ENCODE results near the gene SRD5A1.

Gene SRD5A1

DNA sequence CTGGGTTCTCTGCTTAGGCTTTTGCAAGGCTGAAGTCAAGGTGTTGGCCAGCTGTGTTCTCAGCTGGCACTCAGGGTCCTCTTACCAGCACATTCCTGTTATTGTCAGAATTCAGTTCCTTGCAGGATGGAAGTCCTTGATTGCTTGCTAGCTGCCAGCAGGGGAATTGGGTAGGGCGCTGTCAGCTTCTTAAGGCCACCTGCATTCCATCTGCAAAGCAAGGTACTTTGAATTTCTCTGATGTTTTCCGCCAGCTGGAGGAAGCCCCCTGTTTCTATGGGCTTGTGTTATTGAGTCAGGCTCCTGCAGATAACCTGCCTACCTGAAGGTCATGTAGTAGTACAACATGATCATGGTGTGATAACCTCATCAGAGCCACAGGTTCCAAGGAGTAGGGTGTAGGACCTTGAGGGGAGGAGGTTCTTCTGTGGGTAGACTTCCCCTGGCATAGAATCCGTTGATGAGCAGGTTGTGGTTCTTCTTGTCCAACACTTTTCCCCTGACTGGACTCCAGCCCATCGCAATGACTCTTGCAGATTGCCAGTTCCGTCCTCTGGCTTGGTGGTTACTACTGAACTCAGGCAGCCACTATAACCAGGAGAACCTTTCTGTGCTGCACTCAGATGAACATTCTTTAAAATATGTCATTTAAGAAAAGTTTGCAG, 86.8 kb downstream of the SRD5A1 start:
- no peak overlapping the region for H3K4me3 ChIP-seq (ENCODE audit: insufficient read length, low read depth)
- no peaks in the 10 kb centered on the region for H3K27me3 ChIP-seq (ENCODE audit: insufficient read depth, insufficient read length)
- H3K36me3 ChIP-seq (ENCODE audit: insufficient read depth, insufficient read length, low read length) = peaks cover 55% of the 10 kb centered on the region
- no peak for DNase-seq (ENCODE audit: low read depth, low spot score)
- H3K9ac ChIP-seq (ENCODE audit: insufficient read length, low read depth) = no peak overlapping the region
- H3K9me3 ChIP-seq (ENCODE audit: insufficient read depth, low read length) = no peaks in the 10 kb centered on the region
- H3K4me1 ChIP-seq (ENCODE audit: insufficient read depth, insufficient read length) = peaks cover 7% of the 10 kb centered on the region
- TF ChIP-seq YY1 (IDR thresholded peaks at IDR 0.05; ENCODE audit: insufficient read depth, insufficient read length) (no peak), SUZ12 (IDR thresholded peaks at IDR 0.05; ENCODE audit: extremely low read depth, insufficient read depth, insufficient read length) (no peak), ZNF274 (IDR thresholded peaks at IDR 0.05; ENCODE audit: low read depth, low read length) (no peak)

DNA sequence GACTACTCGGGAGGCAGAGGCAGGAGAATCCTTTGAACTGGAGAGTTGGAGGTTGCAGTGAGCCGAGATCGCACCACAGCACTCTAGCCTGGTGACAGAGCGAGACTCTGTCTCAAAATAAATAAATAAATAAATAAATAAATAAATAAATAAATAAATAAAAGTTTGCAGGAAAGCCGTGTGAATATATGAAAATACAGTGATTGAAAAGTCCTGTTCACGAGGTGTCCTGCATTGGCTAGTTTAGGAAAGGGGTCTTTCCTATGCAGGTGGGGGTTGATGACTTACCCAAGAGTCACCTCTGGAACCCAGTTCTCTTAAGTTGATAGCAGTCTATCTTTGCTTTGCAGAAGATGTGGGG, 87.3 kb downstream of the SRD5A1 start:
- no peaks in the 10 kb centered on the region for H3K9me3 ChIP-seq (ENCODE audit: insufficient read depth, low read length)
- H3K9ac ChIP-seq (ENCODE audit: insufficient read length, low read depth) = no peak overlapping the region
- peaks cover 7% of the 10 kb centered on the region for H3K4me1 ChIP-seq (ENCODE audit: insufficient read depth, insufficient read length)
- no peak overlapping the region for H3K4me3 ChIP-seq (ENCODE audit: insufficient read length, low read depth)
- TF ChIP-seq YY1 (IDR thresholded peaks at IDR 0.05; ENCODE audit: insufficient read depth, insufficient read length) = no peak
- TF ChIP-seq ZNF274 (IDR thresholded peaks at IDR 0.05; ENCODE audit: low read depth, low read length) = no peak
- TF ChIP-seq SUZ12 (IDR thresholded peaks at IDR 0.05; ENCODE audit: extremely low read depth, insufficient read depth, insufficient read length) = no peak
- no peak for DNase-seq (ENCODE audit: low read depth, low spot score)
- H3K36me3 ChIP-seq (ENCODE audit: insufficient read depth, insufficient read length, low read length) = peaks cover 57% of the 10 kb centered on the region
- no peaks in the 10 kb centered on the region for H3K27me3 ChIP-seq (ENCODE audit: insufficient read depth, insufficient read length)

DNA sequence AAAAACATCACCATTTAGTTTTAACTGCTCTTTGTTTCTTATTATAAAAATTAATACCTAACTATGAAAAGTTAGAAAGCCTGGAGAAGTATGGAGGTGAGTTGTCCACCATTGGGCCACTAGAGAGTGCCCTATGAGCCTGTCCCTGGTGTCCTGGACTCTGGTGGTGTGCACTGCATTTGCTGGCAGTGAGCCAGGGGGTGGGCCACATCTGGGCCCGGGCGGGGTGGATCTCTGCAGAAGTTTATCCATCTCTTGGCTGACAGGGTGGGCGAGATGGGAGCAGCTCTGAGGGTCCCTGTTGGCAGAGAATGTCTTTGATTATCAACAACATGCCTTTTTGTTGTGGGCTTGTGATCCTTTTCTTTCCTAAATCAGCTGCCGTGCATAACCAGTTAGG, 88.2 kb downstream of the SRD5A1 start:
- Histone ChIP-seq H3K4me1 (ENCODE audit: insufficient read depth, insufficient read length) (peaks cover 2% of the 10 kb centered on the region), H3K4me3 (ENCODE audit: insufficient read length, low read depth) (no peak overlapping the region), H3K36me3 (ENCODE audit: insufficient read depth, insufficient read length, low read length) (peaks cover 58% of the 10 kb centered on the region), H3K9me3 (ENCODE audit: insufficient read depth, low read length) (no peaks in the 10 kb centered on the region), H3K27me3 (ENCODE audit: insufficient read depth, insufficient read length) (no peaks in the 10 kb centered on the region), H3K9ac (ENCODE audit: insufficient read length, low read depth) (no peak overlapping the region)
- TF ChIP-seq YY1 (IDR thresholded peaks at IDR 0.05; ENCODE audit: insufficient read depth, insufficient read length) = no peak
- TF ChIP-seq SUZ12 (IDR thresholded peaks at IDR 0.05; ENCODE audit: extremely low read depth, insufficient read depth, insufficient read length) = no peak
- no peak for TF ChIP-seq ZNF274 (IDR thresholded peaks at IDR 0.05; ENCODE audit: low read depth, low read length)
- no peak for DNase-seq (ENCODE audit: low read depth, low spot score)

DNA sequence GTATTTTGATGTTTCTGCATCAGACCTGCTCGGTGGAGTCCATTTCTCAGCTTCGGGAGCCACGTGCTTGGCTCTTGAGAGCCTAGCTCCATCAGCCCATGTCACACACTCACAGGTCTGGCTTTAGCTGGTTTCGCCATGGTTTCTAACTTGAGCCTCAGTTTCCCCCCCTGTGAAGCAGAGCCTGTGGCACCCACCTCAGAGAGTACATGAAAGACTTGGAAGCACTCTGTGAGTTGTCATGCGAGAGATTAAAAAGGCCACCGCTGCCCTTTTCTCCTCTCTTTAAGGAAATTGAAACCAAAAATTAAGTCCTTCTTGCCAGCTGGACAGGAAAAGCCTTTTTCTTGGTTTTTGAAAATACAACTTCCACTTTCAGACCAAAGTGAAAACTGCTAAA, 88.8 kb downstream of the SRD5A1 start:
- DNase-seq (ENCODE audit: low read depth, low spot score) = no peak
- peaks cover 54% of the 10 kb centered on the region for H3K36me3 ChIP-seq (ENCODE audit: insufficient read depth, insufficient read length, low read length)
- H3K9ac ChIP-seq (ENCODE audit: insufficient read length, low read depth) = no peak overlapping the region
- TF ChIP-seq YY1 (IDR thresholded peaks at IDR 0.05; ENCODE audit: insufficient read depth, insufficient read length) (no peak), SUZ12 (IDR thresholded peaks at IDR 0.05; ENCODE audit: extremely low read depth, insufficient read depth, insufficient read length) (no peak), ZNF274 (IDR thresholded peaks at IDR 0.05; ENCODE audit: low read depth, low read length) (no peak)
- H3K27me3 ChIP-seq (ENCODE audit: insufficient read depth, insufficient read length) = no peaks in the 10 kb centered on the region
- no peaks in the 10 kb centered on the region for H3K9me3 ChIP-seq (ENCODE audit: insufficient read depth, low read length)
- H3K4me3 ChIP-seq (ENCODE audit: insufficient read length, low read depth) = no peak overlapping the region
- H3K4me1 ChIP-seq (ENCODE audit: insufficient read depth, insufficient read length) = peaks cover 2% of the 10 kb centered on the region

DNA sequence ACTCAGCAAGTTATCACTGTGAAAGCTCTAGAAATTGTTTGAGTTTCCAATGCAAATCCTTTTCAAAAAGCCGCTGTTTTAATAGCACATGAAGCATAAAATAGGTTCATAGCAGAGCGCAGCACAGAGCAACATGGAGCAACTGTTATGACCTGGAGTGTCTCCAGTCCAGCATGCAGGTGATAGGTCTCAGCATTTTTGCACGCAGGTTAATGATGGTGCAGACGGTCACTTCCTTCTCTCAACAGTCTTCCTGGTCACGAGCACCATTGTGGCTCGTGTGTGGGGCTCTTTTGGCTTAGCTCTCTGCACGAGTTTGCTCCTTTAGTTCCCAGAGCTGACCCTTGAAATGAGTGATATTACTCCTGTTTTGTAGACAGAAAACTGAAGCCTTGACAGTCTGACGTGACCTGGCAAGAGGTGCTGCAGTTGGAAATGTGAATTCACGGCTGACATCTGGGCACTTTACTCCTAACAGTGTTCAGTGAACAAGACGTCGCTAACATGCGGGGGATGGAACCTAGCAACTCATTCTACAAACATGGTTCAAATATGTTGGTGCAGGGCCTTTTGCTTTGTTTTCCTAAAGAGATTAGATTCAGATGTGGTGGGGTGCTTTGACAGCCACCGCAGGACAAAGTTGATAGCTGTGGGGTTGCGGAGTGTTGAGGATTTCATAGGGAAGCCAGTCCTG, 90.0 kb downstream of the SRD5A1 start:
- Histone ChIP-seq H3K4me3 (ENCODE audit: insufficient read length, low read depth) (no peak overlapping the region), H3K27me3 (ENCODE audit: insufficient read depth, insufficient read length) (no peaks in the 10 kb centered on the region), H3K36me3 (ENCODE audit: insufficient read depth, insufficient read length, low read length) (peaks cover 45% of the 10 kb centered on the region), H3K4me1 (ENCODE audit: insufficient read depth, insufficient read length) (peaks cover 2% of the 10 kb centered on the region), H3K9ac (ENCODE audit: insufficient read length, low read depth) (no peak overlapping the region), H3K9me3 (ENCODE audit: insufficient read depth, low read length) (no peaks in the 10 kb centered on the region)
- DNase-seq (ENCODE audit: low read depth, low spot score) = no peak
- no peak for TF ChIP-seq SUZ12 (IDR thresholded peaks at IDR 0.05; ENCODE audit: extremely low read depth, insufficient read depth, insufficient read length)

DNA sequence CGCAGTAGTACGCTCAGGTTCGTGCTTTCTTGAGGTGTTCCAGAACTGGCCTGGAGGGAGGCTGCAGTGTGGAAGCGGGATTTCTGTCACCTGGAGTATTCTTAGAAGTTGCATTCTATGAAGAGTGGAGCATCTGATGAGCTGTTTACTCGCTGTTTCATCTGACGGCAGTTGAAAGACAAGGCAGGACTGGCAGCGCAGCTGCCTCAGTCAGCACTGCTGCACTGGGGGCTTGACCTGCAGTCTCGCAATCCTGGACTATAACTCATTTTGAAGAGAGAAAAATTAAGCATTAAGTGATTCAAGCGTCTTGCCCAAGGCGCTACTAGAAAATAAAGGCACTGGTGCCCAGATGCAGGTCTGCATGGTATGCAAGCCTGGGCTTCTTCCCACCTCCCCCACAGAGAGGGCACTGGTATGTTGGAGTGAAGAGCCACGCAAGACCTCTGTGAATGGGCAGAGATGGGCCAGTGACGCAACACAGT, 90.6 kb downstream of the SRD5A1 start:
- H3K9ac ChIP-seq (ENCODE audit: insufficient read length, low read depth) = no peak overlapping the region
- H3K4me1 ChIP-seq (ENCODE audit: insufficient read depth, insufficient read length) = peaks cover 2% of the 10 kb centered on the region
- no peak overlapping the region for H3K4me3 ChIP-seq (ENCODE audit: insufficient read length, low read depth)
- H3K36me3 ChIP-seq (ENCODE audit: insufficient read depth, insufficient read length, low read length) = peaks cover 41% of the 10 kb centered on the region
- H3K27me3 ChIP-seq (ENCODE audit: insufficient read depth, insufficient read length) = no peaks in the 10 kb centered on the region
- no peak for DNase-seq (ENCODE audit: low read depth, low spot score)
- TF ChIP-seq SUZ12 (IDR thresholded peaks at IDR 0.05; ENCODE audit: extremely low read depth, insufficient read depth, insufficient read length) = no peak
- TF ChIP-seq ZNF274 (IDR thresholded peaks at IDR 0.05; ENCODE audit: low read depth, low read length) = no peak
- TF ChIP-seq YY1 (IDR thresholded peaks at IDR 0.05; ENCODE audit: insufficient read depth, insufficient read length) = no peak
- no peaks in the 10 kb centered on the region for H3K9me3 ChIP-seq (ENCODE audit: insufficient read depth, low read length)
